Colonic mucosa (tissue), 4 donors: Measurements from ENCODE around the gene TMEM200B. TPM values are rescaled to one million over a fixed set of nuclear protein-coding genes. Genes with fewer than 3 reads are reported as not detected.
"Not testable (repeated sequence)": the region's sequence is repeated elsewhere in the genome, so short reads cannot be mapped to it uniquely, and the experiment has no call there.

Source experiments
- DNase-seq: peaks from one replicate; pipeline ENCODE4 v3.0.0-alpha.2; 2020
- H3K27ac ChIP-seq: fragments of 200-600 bp; one replicate; pipeline ENCODE4 v1.8.0; 2021
- H3K27me3 ChIP-seq: fragments of 200-600 bp; one replicate; pipeline ENCODE4 v1.8.0; 2021
- H3K36me3 ChIP-seq: fragments of 200-600 bp; one replicate; pipeline ENCODE4 v1.8.0; 2021
- H3K4me1 ChIP-seq: fragments of 200-600 bp; one replicate; pipeline ENCODE4 v1.8.0; 2021; ENCODE audit warnings: mild to moderate bottlenecking
- H3K4me3 ChIP-seq: fragments of 200-600 bp; one replicate; pipeline ENCODE4 v1.8.0; 2021
- H3K9ac ChIP-seq, 2 donors: one replicate each; pipeline ENCODE4 v1.7.0; 2013; ENCODE audit warnings: control low read depth in 2 of 2, low read depth in 2 of 2, low read length in 2 of 2
- H3K9me3 ChIP-seq: fragments of 200-600 bp; one replicate; pipeline ENCODE4 v1.8.0; 2021
- CTCF ChIP-seq: fragments of 200-600 bp; IDR thresholded peaks from one replicate; pipeline ENCODE4 v1.8.0; 2022; ENCODE audit warnings: antibody characterized with exemption, mild to moderate bottlenecking
- intact Hi-C: fragments of 100-400 bp; cut with DNase I; formaldehyde crosslinking; loops from one replicate; pipeline ENCODE4 v1.14.1; 2022
- total RNA-seq, 2 donors: library from RNA; stranded (reverse); fragmentation: NEBNext Ultra II Directional in 1 of 2; extraction: Animal tissue kit (Norgen Biotek cat#: 25700) in 1 of 2; gene quantifications; one replicate each; pipeline ENCODE4 v1.2.1, GENCODE V29; 2021
- donor health status: healthy.
- donor health status: DM: no; HTN: no; CAD: no.
- donor health status: DM: no; HTN: no; CAD: no.

Gene TMEM200B
- total RNA-seq, 2 donors from 2014 or later = 1.5 to 3.3 TPM

DNA sequence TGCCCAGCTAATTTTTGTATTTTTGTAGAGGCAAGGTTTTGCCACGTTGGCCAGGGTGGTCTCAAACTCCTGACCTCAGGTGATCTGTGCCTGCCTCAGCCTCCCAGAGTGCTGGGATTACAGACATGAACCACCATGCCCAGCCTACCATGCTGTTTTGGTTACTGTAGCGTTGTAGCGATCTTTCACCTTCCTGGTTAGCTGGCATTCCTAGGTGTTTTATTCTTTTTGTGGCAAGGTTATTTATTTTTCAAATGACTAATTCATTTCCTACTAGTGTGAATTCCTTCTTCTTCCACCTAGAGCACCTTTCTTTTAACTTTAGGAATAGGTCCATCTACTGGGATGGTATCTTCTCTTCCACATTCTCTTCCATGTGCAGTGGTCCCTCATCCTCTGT is 29.3 kb downstream of the TMEM200B start:
- Histone ChIP-seq H3K9me3 (no peaks in the 10 kb centered on the region), H3K36me3 (no peaks in the 10 kb centered on the region), H3K27ac (no peak overlapping the region), H3K4me1 (no peaks in the 10 kb centered on the region), H3K4me3 (no peak overlapping the region), H3K9ac (no peak overlapping the region), H3K27me3 (no peaks in the 10 kb centered on the region)
- no peak for TF ChIP-seq CTCF
- no peak for DNase-seq
- intact Hi-C loops = no loop called here

GRCh38 chr1:29092704-29093103 is 31.0 kb downstream of the TMEM200B start:
- H3K9me3 ChIP-seq, H3K27me3 ChIP-seq, H3K36me3 ChIP-seq, H3K4me1 ChIP-seq, H3K9ac ChIP-seq, intact Hi-C loops, DNase-seq, H3K4me3 ChIP-seq, H3K27ac ChIP-seq: not testable (repeated sequence)

GRCh38 chr1:29090937-29091618 is 32.6 kb downstream of the TMEM200B start:
- no peak overlapping the region for H3K27ac ChIP-seq
- H3K9me3 ChIP-seq = no peaks in the 10 kb centered on the region
- intact Hi-C loops = no loop called here
- H3K4me3 ChIP-seq = no peak overlapping the region
- no peaks in the 10 kb centered on the region for H3K4me1 ChIP-seq
- no peak for TF ChIP-seq CTCF
- no peak overlapping the region for H3K9ac ChIP-seq
- DNase-seq = no peak
- H3K27me3 ChIP-seq = no peaks in the 10 kb centered on the region
- H3K36me3 ChIP-seq = no peaks in the 10 kb centered on the region

DNA sequence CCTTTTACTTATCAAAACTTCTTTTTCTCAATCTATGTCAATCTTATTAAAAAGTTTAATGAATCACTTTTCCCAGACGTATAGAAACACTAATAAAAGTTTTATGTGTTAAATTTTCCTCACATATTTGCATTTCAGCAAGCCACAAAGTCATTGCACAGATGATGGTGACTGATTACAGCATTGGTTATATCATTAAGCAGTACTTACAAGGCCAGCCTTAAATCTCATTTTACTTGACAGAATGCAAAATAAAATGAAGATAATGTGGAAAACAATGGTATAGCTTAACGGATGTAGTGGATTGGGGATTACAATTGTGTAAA is 39.5 kb downstream of the TMEM200B start:
- no peak for DNase-seq
- H3K36me3 ChIP-seq = no peaks in the 10 kb centered on the region
- H3K27me3 ChIP-seq = no peaks in the 10 kb centered on the region
- H3K9ac ChIP-seq = no peak overlapping the region
- intact Hi-C loops = no loop called here
- no peaks in the 10 kb centered on the region for H3K4me1 ChIP-seq
- TF ChIP-seq CTCF = no peak
- no peak overlapping the region for H3K27ac ChIP-seq
- no peak overlapping the region for H3K4me3 ChIP-seq
- H3K9me3 ChIP-seq = no peaks in the 10 kb centered on the region

GRCh38 chr1:29083317-29084195 is 40.1 kb downstream of the TMEM200B start:
- H3K9ac ChIP-seq = no peak overlapping the region
- TF ChIP-seq CTCF = no peak
- no peak overlapping the region for H3K27ac ChIP-seq
- H3K36me3 ChIP-seq = no peaks in the 10 kb centered on the region
- H3K9me3 ChIP-seq = no peaks in the 10 kb centered on the region
- intact Hi-C loops = no loop called here
- no peak for DNase-seq
- H3K27me3 ChIP-seq = no peaks in the 10 kb centered on the region
- no peaks in the 10 kb centered on the region for H3K4me1 ChIP-seq
- no peak overlapping the region for H3K4me3 ChIP-seq

GRCh38 chr1:29082519-29082918 is 41.2 kb downstream of the TMEM200B start:
- no peak for TF ChIP-seq CTCF
- no peak for DNase-seq
- no peak overlapping the region for H3K9ac ChIP-seq
- H3K27me3 ChIP-seq = no peaks in the 10 kb centered on the region
- intact Hi-C loops = no loop called here
- no peak overlapping the region for H3K27ac ChIP-seq
- H3K36me3 ChIP-seq = no peaks in the 10 kb centered on the region
- no peak overlapping the region for H3K4me3 ChIP-seq
- H3K9me3 ChIP-seq = no peaks in the 10 kb centered on the region
- no peaks in the 10 kb centered on the region for H3K4me1 ChIP-seq
